Measurements from ENCODE around the gene FAM131A. TPM values are rescaled to one million over a fixed set of nuclear protein-coding genes. Genes with fewer than 3 reads are reported as not detected.

Gene FAM131A
- total RNA-seq, 4 donors from 2014 or later: 19.1 to 30.8 (median 25.9) TPM

DNA sequence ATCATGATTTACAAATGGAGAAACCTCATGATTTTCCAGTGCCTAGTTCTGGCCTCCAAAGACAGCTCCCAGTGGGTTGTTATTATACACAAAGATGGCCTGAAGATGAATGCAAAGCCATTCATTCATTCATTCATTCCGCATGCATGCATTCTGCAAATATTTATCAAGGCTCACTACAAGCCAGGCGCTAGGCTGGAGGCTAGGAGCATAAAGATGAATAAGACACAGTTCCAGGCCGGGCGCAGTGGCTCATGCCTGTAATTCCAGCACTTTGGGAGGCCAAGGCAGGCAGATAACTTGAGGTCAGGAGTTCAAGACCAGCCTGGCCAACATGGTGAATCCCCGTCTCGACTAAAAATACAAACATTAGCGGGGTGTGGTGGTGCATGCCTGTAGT lies 40.8 kb upstream of the FAM131A start:
- ATAC-seq (ENCODE audit: low FRiP score) (no peak), DNase-seq (ENCODE audit: low spot score) (no peak)
- TF ChIP-seq, protein P1, sequence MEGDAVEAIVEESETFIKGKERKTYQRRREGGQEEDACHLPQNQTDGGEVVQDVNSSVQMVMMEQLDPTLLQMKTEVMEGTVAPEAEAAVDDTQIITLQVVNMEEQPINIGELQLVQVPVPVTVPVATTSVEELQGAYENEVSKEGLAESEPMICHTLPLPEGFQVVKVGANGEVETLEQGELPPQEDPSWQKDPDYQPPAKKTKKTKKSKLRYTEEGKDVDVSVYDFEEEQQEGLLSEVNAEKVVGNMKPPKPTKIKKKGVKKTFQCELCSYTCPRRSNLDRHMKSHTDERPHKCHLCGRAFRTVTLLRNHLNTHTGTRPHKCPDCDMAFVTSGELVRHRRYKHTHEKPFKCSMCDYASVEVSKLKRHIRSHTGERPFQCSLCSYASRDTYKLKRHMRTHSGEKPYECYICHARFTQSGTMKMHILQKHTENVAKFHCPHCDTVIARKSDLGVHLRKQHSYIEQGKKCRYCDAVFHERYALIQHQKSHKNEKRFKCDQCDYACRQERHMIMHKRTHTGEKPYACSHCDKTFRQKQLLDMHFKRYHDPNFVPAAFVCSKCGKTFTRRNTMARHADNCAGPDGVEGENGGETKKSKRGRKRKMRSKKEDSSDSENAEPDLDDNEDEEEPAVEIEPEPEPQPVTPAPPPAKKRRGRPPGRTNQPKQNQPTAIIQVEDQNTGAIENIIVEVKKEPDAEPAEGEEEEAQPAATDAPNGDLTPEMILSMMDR (IDR thresholded peaks at IDR 0.05): no peak

DNA sequence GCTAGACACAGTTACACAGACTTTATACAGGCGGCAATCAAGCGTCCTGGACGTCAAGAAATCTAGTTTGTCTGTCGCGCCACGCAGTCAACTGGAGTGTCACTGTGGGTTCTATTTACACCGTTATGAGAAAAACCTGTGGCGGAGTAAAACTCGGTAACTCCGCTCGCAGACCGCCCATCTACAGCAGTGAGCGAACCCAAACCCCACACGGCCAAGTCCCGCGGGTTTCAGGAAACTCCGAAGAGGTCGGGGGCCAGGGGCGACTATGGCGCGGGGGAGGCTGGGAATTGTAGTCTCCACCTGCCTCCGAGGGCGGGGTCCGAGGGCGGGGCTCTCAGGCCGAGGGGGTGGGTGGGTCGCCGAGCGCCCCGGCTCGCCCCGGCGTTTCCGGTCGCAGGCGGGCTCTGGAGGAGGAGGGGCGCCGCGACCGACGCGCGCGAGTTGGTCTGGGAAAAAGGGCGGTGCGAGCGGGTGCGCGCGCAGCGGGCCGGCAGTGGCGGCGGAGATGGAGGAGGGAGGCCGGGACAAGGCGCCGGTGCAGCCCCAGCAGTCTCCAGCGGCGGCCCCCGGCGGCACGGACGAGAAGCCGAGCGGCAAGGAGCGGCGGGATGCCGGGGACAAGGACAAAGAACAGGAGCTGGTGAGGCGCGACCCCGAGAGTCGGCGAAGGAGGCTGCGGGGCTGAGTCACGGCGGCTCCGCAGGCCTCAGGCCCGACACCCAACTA lies 38.5 kb upstream of the FAM131A start, which contains the start of gene PSMD2:
TSS of gene PSMD2 (plus strand) at position 483 of the 729 bp plus-strand sequence. CDS start at position 509, 26 bp downstream.
- ATAC-seq (ENCODE audit: low FRiP score) (peak; percentile 99), DNase-seq (ENCODE audit: low spot score) (peak; percentile 89)

DNA sequence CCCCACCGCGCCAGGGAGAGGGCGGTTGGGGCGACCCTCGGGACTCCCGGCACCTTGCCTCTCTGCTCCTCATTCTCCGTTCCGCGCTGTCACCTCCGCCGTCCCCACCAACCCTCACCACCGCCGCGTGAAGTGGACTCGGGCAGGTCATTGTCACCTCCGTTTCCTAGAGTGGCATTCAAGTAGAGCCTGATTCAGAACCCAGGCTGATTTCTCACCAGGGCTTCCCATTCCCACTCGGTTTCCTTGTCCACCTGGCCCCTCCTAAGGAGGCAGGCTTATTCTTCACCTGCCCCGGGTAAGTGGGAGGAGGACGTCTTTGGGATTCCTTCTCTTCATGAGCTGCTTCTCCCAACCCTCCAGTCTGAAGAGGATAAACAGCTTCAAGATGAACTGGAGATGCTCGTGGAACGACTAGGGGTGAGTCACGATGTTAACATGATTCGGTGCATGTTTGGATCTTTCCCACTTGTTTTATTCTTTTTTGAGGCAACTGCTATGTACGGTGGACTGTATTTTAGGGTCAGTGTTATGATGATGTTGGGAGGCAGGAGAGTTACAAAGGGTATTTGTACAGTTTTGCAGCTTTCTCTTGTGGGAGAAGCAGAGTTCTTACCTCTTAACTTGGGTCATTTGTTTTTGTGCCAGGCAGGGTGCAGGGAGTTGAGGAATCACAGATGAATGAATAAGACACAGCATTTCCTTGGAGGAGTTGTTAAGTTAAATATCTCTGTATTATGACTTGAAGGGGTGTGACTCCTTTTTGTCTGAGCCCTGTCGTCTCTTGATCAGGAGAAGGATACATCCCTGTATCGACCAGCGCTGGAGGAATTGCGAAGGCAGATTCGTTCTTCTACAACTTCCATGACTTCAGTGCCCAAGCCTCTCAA lies 37.7 kb upstream of the FAM131A start:
- ATAC-seq (ENCODE audit: low FRiP score) (peak; percentile 2), DNase-seq (ENCODE audit: low spot score) (no peak)
- TF ChIP-seq, protein P1 (IDR thresholded peaks at IDR 0.05): no peak

More for the DNA sequence above, 38.5 kb upstream of the FAM131A start, which contains the start of gene PSMD2:
- TF ChIP-seq, protein P1 (IDR thresholded peaks at IDR 0.05): no peak

DNA sequence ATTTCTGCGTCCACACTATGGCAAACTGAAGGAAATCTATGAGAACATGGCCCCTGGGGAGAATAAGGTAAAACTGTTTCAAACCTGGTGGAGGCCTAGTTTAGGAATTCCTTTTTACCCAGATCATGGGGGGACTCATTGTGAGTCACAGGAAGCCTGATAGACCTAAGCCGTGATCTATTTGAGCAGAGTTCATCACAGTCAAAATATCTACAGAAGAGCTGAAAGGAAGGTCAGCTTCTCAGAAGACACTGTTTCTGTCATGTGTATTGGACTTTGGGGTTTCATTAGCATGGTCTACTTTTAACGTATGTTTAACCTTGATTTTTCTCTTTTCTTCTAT lies 37.1 kb upstream of the FAM131A start:
- DNase-seq (ENCODE audit: low spot score) (no peak), ATAC-seq (ENCODE audit: low FRiP score) (no peak)
- TF ChIP-seq, protein P1 (IDR thresholded peaks at IDR 0.05): no peak

DNA sequence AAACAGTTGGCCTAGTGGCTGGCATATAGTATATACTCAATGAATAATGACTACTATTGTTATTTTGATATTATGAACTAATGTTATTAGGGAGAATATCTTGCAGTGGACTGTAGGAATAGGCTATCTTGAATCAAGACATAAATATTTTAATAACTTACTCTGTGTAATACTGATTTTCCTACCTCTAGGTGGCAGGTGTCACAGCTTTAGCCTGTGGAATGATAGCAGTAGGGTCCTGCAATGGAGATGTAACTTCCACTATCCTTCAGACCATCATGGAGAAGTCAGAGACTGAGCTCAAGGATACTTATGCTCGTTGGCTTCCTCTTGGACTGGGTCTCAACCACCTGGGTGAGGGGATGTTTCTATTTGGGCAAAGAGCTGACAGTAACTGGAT lies 31.8 kb upstream of the FAM131A start:
- DNase-seq (ENCODE audit: low spot score): no peak
- ATAC-seq (ENCODE audit: low FRiP score): no peak
- TF ChIP-seq, protein P1 (IDR thresholded peaks at IDR 0.05): no peak

DNA sequence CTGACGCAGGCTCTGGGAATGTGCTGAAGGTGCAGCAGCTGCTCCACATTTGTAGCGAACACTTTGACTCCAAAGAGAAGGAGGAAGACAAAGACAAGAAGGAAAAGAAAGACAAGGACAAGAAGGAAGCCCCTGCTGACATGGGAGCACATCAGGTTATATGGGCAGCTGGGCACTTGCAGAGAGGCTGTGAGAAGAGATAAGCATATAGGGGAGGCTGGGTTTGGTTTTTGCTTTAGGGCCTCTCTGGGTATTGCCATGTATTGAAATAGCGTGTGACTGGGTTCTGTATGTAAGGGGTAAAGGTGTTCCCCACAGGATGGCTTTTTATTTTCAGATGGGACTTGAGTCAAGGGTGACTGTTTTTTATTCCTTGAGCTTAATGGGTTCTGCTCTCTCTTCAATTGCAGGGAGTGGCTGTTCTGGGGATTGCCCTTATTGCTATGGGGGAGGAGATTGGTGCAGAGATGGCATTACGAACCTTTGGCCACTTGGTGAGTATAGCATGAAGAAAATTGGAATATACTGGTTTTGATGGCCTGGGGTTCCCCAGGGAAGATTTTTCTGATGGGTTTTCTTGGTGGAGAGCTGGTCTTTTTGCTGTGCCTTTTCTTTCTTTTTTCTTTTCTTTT lies 30.9 kb upstream of the FAM131A start:
- TF ChIP-seq, protein P1 (IDR thresholded peaks at IDR 0.05): no peak
- no peak for ATAC-seq (ENCODE audit: low FRiP score)
- no peak for DNase-seq (ENCODE audit: low spot score)

Data from omental fat pad (tissue), 4 donors.